GM19324 (cell line): ENCODE results near the gene ADAMTS9.

ENCODE experiments used
- ATAC-seq: cut with Tn5 transposase; IDR thresholded peaks from one replicate; pipeline ENCODE4 v1.9.1; 2021; ENCODE audit warnings: mild to moderate bottlenecking, moderate library complexity; ENCODE audit not compliant: unreplicated experiment, low FRiP score

The ADAMTS9 gene

DNA sequence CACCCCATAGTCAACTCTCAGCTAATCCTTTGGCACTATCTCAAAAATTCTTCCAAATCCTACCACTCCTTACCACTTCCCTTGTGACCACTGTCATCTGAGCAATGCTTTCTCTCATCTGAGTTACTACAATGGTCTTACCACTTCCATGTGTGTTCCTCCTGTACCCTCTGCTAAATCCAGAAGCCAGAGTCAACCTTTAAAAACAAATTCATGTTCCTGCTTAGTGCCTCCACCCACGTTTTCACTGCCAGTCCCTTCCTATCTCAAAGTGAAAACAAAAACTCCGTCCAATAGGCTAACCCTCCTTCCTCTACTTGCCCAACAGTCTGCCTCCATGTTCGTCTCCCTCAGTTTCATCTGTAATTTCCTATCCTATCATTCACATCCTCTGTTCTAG, 109.0 kb downstream of the ADAMTS9 start:
- no peak for ATAC-seq

DNA sequence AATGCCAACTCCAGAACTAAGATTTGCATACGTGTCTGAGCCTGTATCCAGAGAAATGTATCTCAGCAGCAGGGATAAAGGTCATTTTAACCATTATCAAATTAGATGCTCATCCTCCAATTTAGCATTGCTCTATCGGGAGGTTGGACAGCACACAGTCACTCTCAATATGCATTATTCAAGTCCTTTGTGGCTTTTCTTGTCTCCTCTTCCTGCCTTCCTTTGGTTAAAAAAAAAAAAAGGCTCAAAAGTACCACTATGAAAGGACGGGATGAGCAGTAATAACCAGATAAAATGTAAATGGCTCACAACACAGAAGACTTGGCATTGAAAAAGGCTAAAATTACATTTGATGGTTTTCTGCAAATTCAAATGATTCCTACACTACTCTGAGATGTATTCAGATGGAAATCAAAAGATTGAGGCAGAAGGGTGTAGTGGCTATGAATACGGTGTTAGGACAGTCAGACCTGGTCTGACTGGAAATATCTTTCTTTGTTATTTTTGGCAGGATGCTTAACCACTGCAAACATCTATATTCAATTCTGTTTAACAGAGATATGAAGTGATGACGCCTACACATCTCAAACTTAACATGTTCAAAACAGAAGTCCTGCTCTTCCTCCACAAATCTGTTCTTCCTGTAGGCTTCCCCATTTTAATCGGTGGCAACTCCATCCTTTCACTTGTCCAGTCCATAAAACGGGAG, 109.6 kb downstream of the ADAMTS9 start:
- ATAC-seq = no peak

DNA sequence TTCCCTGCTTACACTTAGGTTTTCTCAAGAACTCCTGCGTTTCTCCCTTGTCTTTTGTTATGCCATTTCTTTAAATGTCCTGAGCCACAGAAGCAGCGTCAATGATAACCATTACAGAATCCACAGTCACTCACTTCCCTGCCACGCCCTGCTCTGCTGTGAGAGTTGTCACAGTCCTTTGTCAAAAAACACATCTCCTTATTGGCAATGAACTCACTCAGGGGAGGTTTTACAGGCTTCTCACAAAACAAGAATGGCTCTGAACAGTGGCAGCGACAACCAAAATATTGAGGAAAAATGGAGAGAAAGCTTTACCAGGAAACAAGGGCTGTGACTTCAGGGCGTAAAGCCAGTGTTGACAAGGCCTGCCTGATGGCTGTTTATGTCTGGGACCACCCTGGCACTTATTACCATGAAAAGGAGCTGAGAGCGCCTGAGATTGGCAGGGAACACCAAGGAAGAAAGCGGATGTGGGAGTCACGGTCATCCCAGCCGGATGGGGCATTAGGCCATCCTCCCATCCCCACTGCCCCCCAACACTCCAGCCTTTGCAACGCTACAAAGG, 111.5 kb downstream of the ADAMTS9 start:
- ATAC-seq = no peak

DNA sequence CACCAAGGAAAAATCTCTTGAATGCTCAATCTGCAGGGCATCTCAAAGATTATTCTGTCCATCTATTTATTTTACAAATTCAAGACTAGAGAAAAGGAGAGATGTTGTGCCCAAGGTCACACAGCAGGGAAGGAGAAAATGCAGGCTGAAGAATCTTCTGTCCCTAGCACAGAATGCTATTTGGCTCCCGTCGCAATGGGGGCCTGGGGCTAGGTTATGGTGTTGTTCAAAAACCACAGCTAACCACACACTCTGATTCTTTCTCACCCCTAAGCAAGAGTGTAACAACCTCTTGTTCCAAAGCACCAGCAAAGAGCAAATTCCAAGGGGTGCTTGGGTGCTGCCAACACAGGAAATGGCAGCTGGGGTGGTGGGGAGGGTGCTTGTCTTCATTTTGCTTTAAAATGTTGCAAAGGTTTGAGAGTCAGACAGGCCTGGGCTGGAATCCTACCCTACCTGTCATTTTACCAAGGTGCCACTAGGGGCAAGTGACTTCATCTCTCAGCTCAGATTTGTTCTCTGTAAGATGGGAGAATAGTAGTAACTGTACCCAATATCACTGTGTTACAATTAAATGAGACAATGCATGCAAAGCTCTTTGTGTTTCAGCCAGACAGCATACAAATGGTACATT, 112.5 kb downstream of the ADAMTS9 start:
- peak; percentile 64 for ATAC-seq

DNA sequence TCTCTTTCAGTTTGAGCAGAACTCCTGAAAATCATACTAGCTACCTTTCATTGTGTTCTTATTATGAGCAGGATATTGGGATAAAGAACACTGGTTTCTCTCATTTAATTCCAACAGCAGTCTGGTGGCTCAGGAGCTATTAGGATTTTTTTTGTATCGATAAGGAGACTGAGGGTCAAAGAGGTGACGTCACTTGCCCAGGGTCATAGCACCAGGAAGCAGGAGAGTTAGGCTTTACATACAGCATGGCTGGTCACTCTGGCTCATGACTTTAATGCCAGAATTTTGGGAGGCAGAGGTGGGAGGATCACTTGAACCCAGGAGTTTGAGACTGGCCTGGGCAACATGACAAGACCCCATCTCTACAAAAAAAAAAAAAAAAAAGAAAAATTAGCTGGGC, 113.6 kb downstream of the ADAMTS9 start:
- ATAC-seq = no peak

DNA sequence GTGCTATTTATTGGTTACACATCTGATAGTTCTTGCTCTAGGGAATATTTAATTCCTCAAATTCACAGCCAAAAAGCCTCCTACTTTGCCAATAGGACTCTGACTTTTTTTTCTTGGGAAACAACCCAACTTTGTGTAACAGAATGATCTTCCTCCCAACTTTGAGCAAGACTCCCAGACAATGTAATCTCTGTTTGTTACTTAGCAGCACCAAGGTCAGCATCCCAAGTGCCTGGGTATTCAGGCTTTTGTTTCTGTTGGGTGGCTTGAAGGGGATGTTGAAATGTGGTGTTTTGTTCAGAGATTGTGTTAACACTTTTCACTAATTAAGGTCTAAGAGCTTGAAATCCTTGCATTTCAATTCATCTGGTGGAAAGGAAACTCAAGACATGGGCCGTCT, 115.8 kb downstream of the ADAMTS9 start:
- ATAC-seq = no peak

DNA sequence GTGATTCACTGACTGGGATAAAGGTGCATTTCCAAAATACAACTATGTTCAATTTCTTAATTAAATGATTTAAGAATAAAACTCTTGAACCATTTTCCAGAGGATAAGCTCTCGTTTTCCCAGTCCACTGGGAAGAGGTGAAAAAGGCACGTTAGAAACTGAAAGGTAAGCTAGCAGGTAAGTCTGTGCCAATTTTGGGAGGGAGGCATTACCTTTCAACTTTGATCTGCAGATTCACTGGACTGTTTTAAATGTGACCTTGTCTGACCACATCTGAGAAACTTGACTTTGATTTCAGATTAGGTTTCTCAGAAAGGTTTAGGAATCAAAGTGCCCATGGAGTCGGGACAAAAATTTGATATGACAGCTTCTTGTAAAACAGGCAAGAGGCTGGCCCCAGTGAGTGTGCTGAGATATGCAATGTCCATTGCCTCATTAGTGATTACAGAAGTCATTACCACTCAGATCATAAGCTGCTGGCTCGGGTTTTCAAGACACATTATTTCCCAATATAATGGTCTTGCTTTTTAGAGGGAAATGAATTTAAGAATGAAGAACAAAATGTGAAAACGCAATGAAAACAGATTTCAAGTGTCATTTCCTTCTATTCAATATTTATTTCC, 118.8 kb downstream of the ADAMTS9 start:
- no peak for ATAC-seq

DNA sequence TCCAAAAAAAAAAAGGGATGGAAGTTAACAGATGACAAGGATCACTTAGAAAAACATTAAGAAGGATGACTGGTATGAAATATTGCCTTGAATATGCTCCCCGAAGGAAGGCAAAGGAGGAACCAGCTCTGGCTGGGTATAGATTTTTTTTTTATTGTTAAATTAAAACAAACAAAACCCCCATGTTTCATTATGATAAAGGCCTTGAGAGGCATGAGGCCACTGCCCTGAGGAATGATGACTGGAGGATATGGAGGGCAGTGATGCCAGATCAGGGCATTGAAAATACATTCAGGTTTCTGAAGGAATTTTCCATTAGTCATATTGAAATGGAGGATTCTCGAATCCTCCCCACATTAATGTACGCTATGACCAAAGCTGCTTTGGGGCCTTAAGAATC, 120.9 kb downstream of the ADAMTS9 start:
- no peak for ATAC-seq

DNA sequence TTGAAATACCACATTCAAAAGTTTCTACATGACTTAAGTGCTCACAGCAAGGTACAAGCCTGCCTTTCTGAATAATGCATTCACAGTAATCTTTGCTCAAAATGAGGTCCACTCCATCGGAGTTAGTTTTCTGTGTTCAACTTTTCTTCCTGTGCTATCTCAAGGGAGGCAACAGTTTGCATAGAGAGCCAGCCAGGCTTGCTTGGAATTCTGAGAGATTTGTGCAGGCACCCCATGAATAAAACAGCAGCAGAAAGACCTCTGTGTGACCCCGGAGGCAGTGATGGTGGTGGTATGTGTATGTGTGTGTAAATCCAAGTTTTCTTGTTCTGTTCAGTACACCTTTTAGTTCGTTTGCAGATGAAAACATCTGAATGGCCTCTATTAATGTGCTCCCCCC, 124.0 kb downstream of the ADAMTS9 start:
- ATAC-seq = no peak

DNA sequence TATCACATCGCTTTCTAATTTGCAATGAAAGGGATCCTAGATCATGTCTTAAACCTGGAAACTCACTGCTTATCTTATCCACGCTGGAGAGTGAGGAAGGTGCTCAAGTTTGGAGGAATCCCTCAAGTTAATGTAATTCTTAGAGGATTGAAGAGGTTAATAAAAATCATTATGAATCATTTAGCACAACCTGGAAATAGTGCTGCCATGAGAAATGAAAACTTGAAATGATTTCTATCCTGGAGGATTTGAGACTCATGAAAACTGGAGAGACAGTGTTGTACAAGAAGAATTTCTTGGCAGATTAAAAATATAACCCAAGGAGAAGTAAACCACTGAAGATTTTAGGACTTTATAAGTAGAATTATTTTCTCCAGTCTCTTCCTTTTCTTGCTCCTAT, 125.9 kb downstream of the ADAMTS9 start:
- no peak for ATAC-seq

DNA sequence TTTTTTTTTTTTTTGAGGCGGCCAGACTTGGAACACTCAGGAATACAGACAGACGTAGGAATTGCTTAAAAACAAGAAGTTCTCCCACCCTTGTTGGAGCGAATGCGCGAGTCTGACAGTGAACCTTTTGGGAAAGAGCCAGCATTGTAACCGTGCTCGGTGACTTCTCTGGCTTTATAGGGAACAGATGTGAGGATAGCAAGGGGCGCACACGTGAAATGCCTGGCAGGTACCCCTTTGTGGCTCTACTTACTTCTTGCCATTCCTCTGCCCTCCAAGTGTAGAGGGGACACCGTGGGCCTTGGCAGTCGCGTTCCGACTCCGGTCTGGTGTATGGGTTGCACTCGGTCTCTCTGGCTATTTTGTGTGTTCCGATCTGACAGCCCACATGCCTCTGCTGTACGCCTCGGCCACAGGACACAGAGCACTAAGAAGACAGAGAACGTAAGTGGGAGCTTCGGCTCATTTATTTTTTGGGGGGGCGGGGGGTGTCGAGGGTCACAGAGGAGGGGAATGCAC, 126.4 kb downstream of the ADAMTS9 start:
- no peak for ATAC-seq

DNA sequence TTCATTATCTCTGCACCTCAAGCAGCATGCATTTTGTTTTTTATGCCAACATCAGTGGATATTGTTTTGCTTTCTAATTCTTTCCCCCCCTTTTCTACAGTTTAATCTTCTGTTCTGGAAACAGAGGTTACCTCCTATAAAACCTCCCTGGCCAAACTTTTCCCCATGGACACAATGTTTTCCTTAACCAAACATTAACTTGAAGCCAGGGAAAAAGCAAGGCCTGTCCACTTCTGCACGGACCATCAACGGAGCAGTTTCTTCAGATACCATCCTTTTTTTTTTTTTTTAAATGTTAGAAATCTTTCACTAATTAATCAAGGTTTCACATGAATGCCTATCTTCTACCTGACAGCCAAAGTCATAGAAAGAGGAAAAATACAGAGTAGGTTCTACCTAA, 127.0 kb downstream of the ADAMTS9 start:
- ATAC-seq = no peak

DNA sequence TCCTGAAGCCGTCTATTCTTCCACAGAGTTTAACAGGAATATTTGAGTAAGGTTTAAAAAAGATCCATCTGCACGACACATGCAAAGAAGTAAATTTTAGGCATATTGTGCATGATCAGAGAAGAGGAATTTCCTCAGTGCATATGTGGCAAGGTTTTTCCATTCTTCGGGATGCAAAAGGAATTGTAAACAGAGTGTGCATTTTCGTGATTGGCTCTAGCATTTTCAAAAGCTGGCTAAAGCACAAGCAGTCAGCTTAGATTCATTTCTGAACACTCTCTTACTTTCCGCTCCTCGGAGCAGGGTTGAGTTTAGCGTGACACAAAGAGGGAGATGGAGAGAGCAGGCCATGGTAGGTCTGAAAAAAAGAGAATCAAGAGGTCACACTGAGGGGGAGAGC, 128.2 kb downstream of the ADAMTS9 start:
- ATAC-seq = no peak

DNA sequence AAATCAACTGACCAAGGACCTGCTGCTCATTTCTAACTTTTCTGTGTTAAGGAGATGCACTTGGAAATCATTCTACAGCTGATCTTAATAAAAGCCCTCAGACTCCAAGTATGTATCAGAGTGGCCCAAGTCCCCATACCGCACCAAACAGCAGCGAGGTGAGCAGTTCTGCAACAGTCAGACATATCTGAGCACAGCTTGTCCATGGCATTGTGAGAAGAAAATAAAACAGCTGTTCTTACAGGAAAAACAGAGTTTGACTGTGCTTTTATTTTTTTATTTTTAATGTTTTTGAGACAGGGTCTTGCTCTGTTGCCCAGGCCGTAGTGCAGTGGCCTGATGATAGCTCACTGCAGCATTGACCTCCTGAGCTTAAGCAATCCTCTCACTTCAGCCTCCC, 131.8 kb downstream of the ADAMTS9 start:
- no peak for ATAC-seq

DNA sequence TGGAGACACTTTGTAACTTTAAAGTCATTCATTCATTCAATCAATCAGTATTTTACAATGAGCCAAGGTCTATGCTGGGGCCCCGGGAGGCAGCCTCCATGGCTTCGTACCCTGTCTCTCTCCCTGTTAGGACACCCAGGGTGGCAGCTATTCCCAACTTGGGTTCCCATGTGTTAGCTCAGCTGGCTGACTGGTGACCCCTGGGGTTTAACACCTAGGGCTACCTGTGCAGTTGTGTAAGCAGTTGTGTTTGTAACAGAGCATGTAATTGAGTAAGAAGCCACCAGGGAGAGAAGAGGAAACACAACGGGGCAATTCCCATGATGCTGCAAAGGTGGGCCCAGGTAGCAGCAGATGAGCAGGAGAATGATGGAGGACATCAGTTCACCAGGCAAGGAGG, 132.4 kb downstream of the ADAMTS9 start:
- no peak for ATAC-seq

DNA sequence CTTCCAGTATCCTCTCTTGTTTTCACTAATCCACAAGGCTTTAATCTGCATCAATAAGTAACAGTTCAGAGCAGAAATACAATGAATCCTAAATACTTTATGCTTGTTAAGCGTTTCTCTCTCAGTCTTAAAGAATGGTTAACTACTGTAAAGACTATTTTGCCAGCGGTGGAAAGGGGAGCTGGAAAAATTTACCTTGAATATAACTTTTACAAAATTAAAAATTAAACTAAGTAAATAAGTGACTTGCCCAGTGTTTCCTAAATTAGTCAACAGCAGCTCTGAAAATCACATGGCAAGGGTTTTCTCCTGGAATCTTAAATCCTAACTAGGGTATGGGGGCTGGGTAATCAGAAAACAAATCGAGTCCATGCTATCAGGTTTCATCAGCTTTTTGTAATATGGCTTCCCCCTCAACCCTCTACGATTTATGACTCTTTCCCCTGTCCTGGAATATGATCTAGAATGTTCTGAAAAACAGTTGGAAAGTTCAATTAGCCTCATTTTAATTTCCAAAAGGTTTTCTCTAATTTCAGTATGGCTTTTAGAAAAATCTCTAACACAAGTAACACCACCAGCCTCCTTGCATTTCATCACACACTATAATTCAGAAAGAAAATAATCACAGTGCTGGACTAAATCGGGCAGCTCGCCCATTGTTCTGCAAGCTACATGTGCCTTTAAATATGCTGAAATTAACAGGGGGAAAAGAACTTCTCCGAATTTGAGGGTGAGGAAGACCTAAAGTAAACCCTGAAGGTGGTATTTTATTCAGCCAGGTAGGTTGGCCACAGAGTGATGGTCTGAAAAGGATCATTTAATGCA, 133.5 kb downstream of the ADAMTS9 start:
- no peak for ATAC-seq

DNA sequence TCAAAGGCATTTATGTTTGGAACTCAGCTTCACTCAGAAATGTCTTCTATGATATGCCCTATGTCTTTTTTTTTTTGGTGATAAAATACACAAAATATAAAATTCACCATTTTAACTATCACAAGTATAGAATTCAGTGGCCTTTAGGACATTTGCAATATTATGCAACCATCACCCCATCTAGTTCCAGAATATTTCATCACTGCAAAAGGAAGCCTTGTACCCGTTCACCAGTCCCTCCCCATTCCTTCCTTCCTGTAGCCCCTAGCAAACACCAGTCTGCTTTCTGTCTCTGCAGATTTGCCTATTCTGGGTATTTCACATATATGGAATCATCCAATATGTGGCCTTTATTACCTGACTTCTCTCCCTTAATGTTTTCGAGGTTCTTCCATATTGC, 134.8 kb downstream of the ADAMTS9 start:
- no peak for ATAC-seq

DNA sequence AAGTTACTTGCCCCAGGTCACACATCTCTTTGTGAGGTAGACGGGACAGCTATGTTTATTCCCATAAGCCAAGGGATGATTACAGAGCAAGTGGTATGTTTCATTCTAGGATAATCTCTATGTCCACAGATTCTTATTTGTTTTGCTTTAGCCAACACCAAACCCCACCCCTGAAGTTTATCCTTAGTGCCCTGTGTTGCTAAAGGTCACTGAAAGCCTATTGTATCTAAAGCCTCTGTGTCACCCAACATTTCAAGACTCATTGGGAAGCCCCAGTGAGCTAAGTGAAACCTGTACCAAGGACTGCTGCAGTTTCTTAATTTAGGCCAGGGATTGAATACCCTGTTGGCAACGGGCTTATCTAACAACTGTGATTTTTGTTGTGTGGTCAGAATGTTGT, 135.6 kb downstream of the ADAMTS9 start:
- no peak for ATAC-seq

DNA sequence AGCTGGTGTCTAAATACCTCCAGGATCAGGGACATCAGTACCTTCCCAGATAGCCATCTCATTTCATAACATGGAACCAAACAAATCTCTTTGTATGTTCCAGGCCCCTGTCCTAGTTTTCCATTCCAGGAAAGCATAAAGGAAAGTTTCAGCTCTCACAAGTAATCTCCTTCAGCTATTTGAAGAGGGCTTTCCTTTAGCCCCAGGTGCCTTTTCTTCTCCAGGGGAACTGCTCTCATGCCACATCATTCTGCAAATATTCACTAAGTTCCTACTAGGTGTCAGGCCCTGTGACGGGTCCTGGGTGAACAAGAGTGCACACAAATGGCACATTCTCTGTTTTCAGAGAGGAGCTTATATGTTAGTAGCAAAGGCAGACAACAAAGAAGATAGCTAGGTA, 136.1 kb downstream of the ADAMTS9 start:
- ATAC-seq = no peak

DNA sequence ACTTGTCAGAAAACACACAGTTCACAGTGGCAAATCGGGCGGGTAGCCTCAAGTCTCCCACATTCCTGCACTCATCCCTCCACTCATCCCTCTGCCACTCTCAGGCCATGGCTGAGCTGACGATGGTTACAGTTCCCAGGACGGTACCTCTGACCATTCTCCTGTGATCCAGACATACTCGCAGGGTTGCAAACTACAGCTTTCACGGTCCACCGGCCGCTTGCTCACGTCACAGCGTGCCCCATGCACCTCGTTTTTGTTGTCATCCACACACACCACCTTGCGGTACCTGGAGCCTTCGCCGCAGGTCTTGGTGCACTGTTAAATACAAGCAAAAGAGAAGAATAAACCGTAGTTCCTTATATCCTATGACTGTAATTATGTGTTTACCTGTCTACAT, 137.1 kb downstream of the ADAMTS9 start:
- no peak for ATAC-seq

DNA sequence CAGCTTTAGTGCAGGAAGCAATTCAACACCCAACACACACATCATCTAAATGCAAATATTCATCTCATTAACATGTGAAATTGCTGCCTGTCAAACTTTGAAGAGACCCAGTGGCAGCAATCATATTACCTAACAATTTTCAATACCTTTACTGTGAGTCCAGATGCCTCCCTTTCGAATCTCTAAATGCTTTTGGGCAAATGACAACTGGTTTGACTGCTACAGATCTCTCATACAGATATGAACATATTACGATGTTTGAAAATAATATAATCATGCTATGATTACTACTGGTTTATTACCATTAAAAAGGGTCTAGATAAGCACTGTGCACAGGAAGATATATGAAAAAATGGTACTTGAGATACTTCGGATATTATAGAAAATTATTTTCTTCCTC, 137.9 kb downstream of the ADAMTS9 start:
- ATAC-seq = no peak
